GM19395 (cell line): Measurements from ENCODE around the gene SPIRE2.
"Not testable (repeated sequence)": the region's sequence is repeated elsewhere in the genome, so short reads cannot be mapped to it uniquely, and the experiment has no call there.

Source experiments
- ATAC-seq: cut with Tn5 transposase; IDR thresholded peaks from one replicate; pipeline ENCODE4 v1.9.1; 2021; ENCODE audit warnings: mild to moderate bottlenecking, moderate library complexity; ENCODE audit not compliant: unreplicated experiment

SPIRE2 gene, protein sequence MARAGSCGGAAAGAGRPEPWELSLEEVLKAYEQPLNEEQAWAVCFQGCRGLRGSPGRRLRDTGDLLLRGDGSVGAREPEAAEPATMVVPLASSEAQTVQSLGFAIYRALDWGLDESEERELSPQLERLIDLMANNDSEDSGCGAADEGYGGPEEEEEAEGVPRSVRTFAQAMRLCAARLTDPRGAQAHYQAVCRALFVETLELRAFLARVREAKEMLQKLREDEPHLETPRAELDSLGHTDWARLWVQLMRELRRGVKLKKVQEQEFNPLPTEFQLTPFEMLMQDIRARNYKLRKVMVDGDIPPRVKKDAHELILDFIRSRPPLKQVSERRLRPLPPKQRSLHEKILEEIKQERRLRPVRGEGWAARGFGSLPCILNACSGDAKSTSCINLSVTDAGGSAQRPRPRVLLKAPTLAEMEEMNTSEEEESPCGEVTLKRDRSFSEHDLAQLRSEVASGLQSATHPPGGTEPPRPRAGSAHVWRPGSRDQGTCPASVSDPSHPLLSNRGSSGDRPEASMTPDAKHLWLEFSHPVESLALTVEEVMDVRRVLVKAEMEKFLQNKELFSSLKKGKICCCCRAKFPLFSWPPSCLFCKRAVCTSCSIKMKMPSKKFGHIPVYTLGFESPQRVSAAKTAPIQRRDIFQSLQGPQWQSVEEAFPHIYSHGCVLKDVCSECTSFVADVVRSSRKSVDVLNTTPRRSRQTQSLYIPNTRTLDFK

DNA sequence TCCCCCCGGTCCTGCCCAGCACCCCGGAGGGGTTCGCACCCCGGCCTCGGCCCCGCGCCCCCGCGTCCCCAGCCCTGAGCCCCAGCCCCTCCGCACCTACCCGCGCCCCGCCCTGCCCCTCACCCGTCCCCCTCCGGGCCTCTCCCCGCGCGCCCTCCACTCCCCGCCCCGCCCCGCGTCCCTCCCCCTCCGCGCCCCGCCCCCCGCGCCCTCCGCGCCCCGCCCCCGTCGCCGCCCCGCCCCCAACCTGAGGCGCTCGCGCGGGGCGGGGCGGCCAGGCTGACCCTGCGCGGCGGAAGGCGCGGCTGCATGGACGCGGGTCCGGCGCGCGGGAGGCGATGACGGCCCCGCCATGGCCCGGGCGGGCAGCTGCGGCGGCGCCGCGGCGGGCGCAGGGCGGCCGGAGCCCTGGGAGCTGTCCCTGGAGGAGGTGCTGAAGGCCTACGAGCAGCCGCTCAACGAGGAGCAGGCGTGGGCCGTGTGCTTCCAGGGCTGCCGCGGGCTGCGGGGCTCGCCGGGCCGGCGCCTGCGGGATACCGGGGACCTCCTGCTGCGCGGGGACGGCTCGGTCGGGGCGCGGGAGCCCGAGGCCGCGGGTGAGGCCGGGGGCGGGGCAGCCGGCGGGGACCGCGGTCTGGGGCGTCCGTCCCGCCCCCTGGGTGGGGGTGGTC lies at the start of gene SPIRE2:
SPIRE2 (plus strand) TSS at position 277 of the 671 bp plus-strand sequence; CDS start at position 353, 76 bp downstream.
- no peak for ATAC-seq

DNA sequence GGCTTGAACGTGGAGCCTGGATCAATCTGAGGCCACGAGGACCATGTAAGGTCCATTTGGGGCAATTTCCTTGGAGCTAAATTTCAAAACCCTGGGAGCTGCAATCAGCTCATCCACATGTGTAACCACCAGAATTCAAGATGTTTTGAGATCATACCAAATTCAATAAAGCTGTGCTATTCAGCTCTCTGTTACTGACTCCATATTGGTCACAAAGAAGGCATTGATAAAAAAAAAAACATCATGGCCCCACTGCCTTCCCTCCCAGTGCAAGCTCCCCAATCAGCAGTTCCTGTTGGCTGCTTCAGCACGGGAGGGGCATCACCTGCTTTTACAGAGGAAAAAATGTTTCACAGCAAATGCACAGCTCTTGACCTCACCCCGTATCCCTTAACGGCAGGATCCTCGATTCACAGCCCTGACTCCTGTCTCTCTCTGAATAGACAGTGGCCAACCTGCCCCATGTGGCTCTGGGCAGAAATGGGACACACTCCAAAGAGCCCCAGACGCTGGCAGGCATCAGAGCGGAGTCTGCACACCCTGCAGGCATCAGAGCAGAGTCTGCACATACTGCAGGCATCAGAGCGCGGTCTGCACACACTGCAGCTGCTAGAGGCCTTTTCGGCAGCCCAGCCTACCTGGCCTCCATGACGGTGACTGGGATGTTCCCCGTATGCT lies 48.9 kb upstream of the SPIRE2 start:
- ATAC-seq: no peak

DNA sequence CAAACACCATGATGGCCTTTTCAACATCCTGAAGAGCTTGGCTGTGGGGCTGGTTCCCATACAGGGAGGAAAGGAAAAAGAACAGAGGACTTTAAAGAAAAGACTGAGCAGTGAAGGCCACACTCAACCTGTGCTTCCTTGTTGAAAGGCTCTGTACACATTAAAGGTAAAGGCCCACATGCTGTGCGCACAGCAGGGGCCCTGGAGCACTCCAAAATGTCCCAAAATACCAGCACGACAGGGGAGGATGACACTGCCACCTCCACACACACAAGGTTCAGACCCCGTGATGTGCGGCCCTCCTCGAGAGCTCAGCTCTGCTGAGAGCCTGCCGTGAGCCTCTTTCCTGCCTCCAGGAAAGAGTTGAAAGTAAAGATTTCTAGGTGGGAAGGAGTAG lies 48.4 kb upstream of the SPIRE2 start:
- ATAC-seq: no peak

DNA sequence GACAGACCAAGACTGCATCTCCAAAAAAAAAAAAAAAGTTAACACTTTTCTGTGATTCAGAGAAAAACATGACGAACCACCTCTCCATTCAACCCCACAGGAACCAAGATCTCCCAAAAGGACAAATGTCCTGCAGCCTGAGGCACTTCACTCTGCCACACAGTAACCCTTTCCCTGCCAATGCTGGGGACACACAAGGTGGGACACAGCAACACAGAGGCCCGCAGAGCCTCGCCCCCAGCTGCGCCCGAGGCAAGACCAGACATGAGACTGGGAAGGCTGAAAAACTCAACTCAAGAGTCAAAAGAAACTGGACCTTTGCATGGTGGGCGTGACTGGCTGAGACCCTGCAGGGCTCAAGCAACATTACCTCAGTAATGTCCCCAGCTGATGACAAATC lies 45.8 kb upstream of the SPIRE2 start:
- ATAC-seq: no peak

DNA sequence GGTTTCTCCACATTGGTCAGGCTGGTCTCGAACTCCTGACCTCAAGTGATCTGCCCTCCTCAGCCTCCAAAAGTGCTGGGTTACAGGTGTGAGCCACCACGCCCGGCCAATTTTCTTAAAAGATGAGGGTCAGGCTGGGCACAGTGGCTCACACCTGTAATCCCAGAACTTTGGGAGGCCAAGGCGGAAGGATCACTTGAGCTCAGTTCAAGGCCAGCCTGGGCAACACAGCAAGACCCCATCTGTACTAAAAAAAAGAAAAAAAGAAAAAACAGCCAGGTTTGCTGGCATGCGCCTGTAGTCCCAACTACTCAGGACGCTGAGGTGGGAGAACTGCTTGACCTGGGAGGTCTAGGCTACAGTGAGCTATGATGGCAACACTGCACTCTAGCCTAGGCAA lies 44.3 kb upstream of the SPIRE2 start:
- ATAC-seq: not testable (repeated sequence)

DNA sequence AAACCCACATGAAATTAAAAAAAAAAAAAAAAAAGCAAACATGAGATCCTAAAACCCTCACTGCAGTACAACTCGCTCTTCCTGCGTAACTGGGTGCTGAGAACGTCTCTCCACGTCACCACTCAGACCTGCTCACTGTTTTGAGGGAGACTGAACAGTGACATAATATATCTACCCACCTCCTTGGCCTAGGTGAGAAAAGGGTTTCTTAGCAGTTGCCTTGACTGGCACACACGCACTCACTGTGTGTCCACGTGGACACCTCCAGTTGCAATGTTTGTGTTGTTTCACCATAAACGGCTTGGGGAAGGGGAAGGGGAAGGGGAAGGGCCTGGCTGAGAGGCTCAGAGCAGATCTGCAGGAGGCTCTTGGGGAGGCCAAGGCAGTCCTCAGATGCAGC lies 43.9 kb upstream of the SPIRE2 start:
- no peak for ATAC-seq

DNA sequence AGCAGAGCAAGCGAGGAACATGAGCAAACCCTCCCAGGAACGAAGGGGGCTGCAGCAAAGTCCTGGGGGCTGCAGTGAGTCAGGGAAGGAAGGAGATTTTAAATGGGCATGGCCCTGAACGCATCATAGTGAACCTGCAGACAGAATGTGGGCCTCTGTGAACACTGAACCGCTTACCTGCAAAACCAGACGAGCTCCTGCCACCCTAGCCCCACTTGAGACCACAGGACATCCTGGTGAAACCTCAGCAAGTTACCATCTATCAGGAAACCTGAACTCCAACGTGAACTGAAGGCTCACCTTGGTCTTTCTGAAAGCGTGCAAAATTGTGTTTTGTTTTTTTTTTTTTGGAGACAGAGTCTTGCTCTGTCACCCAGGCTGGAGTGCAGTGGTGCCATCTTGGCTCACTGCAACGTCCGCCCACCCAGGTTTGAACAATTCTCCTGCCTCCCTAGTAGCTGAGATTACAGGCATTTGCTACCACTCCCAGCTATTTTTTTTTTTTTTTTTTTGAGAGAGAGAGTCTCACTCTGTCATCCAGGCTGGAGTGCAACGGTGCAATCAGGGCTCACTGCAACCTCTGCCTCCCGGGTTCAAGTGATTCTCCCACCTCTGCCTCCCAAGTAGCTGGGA lies 42.6 kb upstream of the SPIRE2 start:
- ATAC-seq: no peak

DNA sequence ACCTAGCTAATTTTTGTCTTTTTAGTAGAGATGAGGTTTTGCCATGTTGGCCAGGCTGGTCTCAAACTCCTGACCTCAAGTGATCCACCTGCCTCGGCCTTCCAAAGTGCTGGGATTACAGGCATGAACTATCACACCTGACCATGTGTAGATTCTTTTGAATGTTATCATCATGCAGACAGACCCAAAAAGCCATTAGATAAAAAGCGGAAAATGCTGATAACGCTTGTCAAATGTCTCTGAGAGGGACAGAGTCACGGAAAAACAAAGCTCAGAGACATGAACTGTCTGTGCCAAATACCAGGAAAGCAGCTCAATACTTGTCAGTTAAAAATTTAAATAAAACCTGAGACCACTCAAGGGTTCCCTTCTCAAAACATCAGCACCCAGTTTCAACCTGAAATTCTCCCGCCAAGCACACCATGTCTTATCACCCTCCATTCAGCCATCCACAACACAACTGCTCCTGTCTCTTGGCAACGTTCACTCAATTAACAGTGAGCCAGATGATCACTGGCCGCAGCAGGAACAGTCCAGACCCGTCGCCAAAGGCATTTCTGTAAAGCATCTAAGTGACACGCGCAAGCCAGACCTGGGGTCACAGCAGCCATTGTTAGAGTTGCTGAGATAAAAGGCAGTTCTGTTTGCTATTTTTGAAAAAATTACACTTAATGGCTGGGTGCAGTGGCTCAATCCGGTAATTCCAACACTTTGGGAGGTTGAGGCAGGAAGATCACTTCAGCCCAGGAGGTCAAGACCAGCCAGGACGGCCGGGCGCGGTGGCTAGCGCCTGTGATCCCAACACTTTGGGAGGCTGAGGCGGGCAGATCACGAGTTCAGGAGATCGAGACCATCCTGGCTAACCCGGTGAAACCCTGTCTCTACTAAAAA lies 41.6 kb upstream of the SPIRE2 start:
- ATAC-seq: no peak

DNA sequence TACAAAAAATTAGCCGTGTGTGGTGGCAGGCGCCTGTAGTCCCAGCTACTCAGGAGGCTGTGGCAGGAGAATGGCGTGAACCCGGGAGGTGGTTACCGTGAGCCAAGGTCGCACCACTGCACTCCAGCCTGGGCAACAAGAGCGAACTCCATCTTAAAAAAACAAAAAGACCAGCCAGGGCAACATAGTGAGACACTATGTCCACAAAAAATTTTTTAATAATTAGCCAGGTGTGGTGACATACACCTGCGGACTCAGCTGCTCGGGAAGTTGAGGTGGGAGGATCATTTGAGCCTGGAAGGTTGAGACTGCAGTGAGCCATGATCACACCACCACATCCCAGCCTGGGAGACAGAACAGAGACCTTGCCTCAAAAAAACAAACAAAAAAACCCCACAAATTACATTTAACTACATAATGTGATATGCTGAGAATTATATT lies 40.9 kb upstream of the SPIRE2 start:
- ATAC-seq: no peak

DNA sequence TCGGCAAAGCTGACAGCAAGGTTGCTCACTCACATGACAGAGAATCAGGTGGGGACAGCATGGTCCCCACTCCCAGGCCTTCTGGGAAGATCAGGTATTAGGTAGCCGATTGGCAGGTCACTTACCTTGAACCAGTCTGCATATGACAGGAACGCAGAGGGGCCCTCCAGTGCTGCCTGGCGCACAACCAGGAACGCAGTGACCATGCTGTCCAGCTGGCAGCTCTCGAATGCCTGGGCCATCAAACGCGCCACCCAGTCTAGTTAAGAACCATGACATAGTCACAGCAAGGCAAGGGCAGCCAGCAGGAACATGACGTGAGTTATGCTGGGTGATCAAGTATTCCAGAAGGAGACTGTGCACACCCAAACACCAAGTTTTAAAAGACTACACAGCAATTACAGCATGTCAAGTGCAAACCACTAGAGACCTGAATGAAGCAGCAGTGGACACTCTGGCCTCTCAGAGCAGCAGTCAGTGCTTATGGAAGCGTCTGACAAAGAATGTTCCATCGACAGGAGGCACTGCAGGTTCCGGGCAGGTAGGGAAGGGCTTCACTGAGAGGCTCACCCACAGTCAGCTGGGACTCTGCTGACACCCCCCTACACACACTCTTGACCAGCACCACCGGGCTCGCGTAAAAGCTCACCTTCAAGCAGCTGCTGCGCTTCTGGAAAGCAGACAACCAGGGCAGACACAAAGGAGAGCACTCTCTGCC lies 36.8 kb upstream of the SPIRE2 start:
- ATAC-seq: no peak

DNA sequence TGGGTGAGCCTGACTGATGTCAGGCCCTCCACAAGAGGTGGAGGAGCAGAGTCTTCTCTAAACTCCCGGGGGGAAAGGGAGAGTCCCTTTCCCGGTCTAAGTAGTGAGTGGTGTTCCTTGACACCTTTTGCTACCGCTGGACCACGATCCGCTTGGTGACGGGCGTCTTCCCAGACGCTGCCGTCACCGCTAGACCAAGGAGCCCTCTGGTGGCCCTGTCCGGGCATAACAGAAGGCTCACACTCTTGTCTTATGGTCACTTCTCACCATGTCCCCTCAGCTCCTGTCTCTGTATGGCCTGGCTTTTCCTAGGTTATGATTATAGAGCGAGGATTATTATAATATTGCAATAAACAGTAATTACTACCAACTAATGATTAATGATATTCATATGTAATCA lies 35.2 kb upstream of the SPIRE2 start:
- not testable (repeated sequence) for ATAC-seq

DNA sequence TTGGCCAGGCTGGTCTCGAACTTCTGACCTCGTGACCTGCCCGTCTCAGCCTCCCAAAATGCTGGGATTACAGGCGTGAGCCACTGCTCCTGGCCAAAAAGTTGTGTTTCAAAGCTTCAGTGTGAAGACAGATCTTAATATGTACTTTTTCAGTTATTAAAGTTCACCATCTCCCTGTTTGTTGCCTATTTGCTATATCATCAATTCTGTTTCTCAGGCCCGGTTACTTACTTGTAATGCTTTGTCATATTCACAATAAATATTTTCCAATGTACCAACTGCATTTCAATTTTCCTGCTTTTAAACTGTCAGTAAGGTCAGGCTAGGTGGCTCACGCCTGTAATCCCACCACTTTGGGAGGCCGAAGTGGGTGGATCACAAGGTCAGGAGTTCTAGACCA lies 34.3 kb upstream of the SPIRE2 start:
- ATAC-seq: no peak

DNA sequence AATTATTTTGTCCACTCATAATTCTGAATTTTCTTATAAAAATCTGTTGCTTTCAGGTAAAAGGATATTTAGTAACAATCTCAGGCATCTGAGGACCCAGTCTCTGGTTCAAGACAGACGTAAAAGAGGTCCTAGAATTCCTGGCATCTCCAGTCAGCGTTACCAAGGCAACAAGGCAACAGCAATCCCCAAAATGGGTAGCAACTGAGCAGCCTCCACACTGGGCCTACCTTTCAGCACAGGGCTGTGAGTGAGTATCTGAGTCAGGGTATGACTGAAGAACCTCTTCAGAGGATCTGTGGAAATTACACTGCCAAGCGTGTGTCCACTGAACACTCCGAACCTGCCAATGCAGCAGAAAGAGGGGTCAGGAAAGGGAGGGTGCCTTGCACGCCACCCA lies 32.6 kb upstream of the SPIRE2 start:
- ATAC-seq: no peak

DNA sequence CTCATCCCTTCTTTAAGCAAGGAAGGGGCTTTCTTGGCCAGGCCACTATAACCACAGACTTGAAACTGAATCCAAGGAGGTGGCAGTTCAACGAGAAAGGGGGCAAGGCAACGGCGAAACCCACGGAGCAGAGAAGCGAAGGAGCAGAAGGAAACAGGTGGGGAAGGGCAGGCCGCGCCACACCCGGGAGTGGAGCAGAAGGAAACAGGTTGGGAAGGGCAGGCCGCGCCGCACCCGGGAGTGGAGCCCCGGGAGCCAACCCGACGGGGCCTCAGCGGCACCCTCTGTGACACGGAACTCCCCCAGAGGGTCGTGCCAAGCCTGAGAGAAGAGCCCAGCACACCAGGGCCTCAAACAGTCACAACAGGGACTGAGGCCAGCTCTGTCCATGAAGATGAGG lies 32.2 kb upstream of the SPIRE2 start:
- no peak for ATAC-seq

DNA sequence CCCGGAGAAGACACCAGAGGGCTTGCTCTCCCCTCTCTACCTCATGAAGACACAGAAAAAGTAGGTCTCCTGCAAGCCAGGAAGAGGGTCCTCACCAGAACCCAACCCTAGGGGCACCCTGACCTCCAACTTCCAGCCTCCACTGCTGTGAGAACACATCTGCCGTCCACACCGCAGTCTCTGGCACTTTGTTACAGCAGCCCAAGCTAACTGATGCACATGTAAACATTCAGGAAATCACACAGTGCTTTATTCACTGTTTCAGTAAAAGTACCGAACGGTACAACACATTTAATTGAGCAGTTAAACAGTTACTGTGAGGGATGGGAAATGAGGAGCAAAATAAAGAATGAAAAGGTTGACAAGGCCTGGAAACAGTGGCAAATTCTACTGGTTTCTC lies 30.1 kb upstream of the SPIRE2 start:
- ATAC-seq: no peak

DNA sequence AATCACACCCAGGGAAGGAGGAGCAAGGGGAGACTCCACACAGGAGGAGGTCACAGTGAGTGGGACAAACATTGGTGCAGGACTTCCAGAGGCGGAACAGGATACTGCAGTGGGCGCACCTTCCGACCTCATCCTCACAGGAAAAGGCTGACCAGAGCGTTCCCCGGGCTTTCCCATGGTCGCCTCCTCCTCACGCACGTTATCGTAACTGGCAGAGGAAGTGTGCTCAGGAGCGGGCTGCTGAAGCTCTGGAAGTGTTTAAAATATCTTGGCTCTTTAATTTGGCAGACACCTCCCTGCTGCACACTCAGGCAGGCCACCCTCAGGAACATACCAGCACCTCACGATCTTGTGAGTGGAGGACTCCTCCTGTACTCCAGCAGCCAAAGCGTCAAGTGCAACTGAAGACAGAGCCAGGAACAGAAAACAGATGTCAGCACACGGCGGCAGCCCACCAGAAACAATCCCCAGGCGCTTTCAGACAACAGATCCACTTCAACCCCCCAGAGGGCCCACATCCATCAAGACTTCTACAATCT lies 29.4 kb upstream of the SPIRE2 start:
- ATAC-seq: no peak

DNA sequence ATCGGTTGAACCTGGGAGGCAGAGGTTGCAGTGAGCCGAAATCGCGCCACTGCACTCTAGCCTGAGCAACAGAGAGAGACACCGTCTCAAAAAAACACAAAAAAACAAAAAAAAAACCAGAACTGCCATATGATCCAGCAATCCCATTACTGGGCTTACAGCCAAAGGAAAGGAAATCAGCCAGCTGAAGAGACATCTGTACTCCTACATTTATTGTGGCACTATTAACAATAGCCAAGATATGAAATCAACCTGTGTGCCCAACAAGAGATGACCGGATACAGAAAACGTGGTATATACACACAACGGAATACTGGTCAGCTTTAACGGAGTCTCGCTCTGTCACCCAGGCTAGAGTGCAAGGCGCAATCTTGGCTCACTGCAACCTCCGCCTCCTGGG lies 26.5 kb upstream of the SPIRE2 start:
- ATAC-seq: no peak

DNA sequence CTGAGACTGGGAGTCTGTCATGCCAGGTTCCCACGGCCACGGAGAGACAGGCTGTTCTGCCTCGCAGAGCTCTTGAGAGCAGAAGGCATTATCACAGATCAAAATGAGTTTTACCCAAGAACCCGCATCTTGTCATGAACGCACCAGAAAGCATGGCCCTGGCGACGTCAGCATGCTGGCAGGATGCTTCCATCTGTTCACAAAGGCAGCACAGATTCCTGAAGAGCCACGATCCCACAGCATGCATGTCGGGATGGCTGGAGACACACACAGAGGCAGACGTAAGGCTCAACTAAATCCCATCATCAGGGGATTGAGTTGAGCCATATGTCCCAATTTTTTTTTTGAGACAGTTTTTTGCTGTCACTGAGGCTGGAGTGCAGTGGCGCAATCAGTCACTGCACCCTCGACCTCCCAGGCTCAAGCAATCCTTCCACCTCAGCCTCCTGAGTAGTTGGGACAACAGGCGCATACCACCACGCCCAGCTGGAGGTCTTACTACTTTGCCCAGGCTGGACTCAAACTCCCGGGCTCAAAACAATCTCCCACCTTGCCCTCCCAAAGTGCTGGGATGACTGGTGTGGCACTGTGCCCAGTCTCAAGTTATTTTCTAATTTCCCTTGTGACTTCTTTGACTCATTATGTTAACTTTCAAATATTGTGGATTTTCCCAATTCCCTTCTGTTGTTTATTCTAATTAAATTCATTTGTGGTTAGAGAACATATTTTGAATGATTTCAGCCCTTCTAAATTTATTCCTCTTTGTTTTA lies 23.0 kb upstream of the SPIRE2 start:
- ATAC-seq: no peak
